GM12878 (cell line): ENCODE measurements around the gene MYOM1.

Experiments
- CEBPB ChIP-seq, 2 experiments: fragments of 150-350 bp in 1 of 2; IDR thresholded peaks; 2 replicates each; pipeline ENCODE4 v1.6.1; 2012 to 2014; ENCODE audit warnings: low read depth in 2 of 2, low read length in 2 of 2, borderline replicate concordance in 1 of 2, inconsistent platforms in 1 of 2
- ZNF274 ChIP-seq: IDR thresholded peaks from one replicate; pipeline ENCODE4 v1.8.0; 2011; ENCODE audit not compliant: insufficient read length, insufficient read depth

GRCh38 chr18:3252843-3253242 lies 33.1 kb upstream of the MYOM1 start:
- TF ChIP-seq CEBPB (IDR thresholded peaks at IDR 0.05; ENCODE audit: borderline replicate concordance in 1 of 2, low read depth in 2 of 2, low read length in 2 of 2) (no peak), ZNF274 (no peak)
